ENCODE data around the gene PTPRN2. TPM values are rescaled to one million over a fixed set of nuclear protein-coding genes. Genes with fewer than 3 reads are reported as not detected.

PTPRN2 gene
- total and polyA plus RNA-seq, 4 experiments from 2014 or later = 1.7 to 2.6 (median 1.9) TPM

DNA sequence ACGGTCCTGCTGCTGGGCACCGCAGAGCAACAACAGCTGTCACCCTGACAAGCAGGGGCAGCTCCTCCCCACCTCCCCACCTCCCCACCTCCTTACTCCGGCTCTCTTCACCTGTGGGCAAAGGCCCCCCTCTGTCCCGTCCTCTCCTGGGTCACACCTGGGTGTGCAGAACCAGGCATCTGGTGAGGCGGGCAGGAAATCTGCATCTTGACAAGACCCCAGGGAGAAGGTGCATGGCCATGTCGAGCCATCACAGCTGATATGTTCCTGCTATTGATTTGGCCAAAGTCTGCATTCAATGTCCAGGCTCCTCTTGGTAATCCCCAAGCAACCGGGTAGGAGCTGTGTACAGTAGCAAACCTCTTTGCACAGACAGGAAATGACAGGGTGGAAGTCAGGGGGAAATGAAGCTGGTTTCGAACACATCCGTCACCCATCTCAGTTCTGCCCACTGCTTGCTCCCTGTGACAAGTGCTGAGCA is 696.7 kb downstream of the PTPRN2 start:
- peak overlapping the region in 5 of 8 donors; percentile 26 to 45 (median 39) for H3K4me3 Mint-ChIP-seq
- Histone ChIP-seq H3K27me3 (ENCODE audit: insufficient read depth, low read length) (no peaks in the 10 kb centered on the region), H3K36me3 (ENCODE audit: insufficient read depth, low read length) (no peaks in the 10 kb centered on the region), H3K4me3 (ENCODE audit: low read length in 2 of 2) (no peak overlapping the region), H3K27ac (ENCODE audit: low read depth, low read length) (no peak overlapping the region), H3K4me1 (ENCODE audit: insufficient read depth, low read length) (peaks cover 11% of the 10 kb centered on the region), H3K9me3 (ENCODE audit: control insufficient read depth in 1 of 2, low read length in 2 of 2) (no peaks in the 10 kb centered on the region)
- no peaks in the 10 kb centered on the region for H3K36me3 Mint-ChIP-seq
- H3K27me3 Mint-ChIP-seq = peaks cover 2 to 4% of the 10 kb centered on the region in 2 donors
- H3K9me3 Mint-ChIP-seq = peaks cover 0 to 5% (median 0%) of the 10 kb centered on the region in 8 donors
- peak in 1 of 5 donors; percentile 18 for DNase-seq
- peaks cover 6 to 15% (median 9%) of the 10 kb centered on the region in 4 donors for H3K4me1 Mint-ChIP-seq
- peak overlapping the region in 4 of 7 donors; percentile 29 to 74 (median 46) for H3K27ac Mint-ChIP-seq
- intact Hi-C loops (cut with micrococcal nuclease) = no loop called here
- ChIA-PET CTCF (ENCODE audit: partially characterized antibody) (no interaction called here), POLR2A (ENCODE audit: partially characterized antibody) (interaction anchor here (0.9 to 1.1 kb wide), 2 partner anchors 11 to 16 kb away, joined by 3 to 4 read pairs; no protein-coding TSS in a partner anchor)

DNA sequence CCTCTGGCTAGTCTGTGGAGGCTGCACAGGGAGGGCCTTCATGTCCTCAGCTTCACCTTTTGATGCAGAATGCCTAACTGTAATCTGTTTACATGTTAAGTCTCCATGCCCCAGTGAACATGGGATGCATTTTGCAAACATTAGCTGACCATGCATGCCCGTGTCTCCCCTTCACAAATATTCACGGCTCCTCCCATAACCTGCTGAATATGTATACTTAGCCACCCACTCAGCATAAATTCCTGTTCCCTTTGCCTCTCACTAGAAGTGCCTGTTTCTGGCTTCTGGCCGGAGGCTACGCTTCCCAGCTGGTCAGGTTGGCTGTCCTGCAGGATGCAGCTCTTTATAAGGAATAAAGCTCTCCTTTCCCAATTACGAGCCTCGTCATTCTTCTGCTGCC is 698.1 kb downstream of the PTPRN2 start:
- H3K27ac Mint-ChIP-seq = peak overlapping the region in 1 of 7 donors; percentile 68
- no peak overlapping the region for H3K4me3 Mint-ChIP-seq
- no peak overlapping the region for H3K27ac ChIP-seq (ENCODE audit: low read depth, low read length)
- no peaks in the 10 kb centered on the region for H3K27me3 ChIP-seq (ENCODE audit: insufficient read depth, low read length)
- H3K9me3 Mint-ChIP-seq = peaks cover 0 to 7% (median 0%) of the 10 kb centered on the region in 8 donors
- peaks cover 0 to 2% of the 10 kb centered on the region in 2 donors for H3K27me3 Mint-ChIP-seq
- peaks cover 11% of the 10 kb centered on the region for H3K4me1 ChIP-seq (ENCODE audit: insufficient read depth, low read length)
- intact Hi-C loops (cut with micrococcal nuclease) = no loop called here
- no peak overlapping the region for H3K4me3 ChIP-seq (ENCODE audit: low read length in 2 of 2)
- no peak for DNase-seq
- no peaks in the 10 kb centered on the region for H3K36me3 ChIP-seq (ENCODE audit: insufficient read depth, low read length)
- H3K9me3 ChIP-seq (ENCODE audit: control insufficient read depth in 1 of 2, low read length in 2 of 2) = no peaks in the 10 kb centered on the region
- ChIA-PET CTCF (ENCODE audit: partially characterized antibody) (interaction anchor here (0.7 to 1.1 kb wide), 2 partner anchors 10 to 15 kb away, joined by 3 read pairs; no protein-coding TSS in a partner anchor), POLR2A (ENCODE audit: partially characterized antibody) (no interaction called here)
- peaks cover 6 to 15% (median 9%) of the 10 kb centered on the region in 4 donors for H3K4me1 Mint-ChIP-seq
- H3K36me3 Mint-ChIP-seq = no peaks in the 10 kb centered on the region

- POLR2A ChIA-PET (ENCODE audit: partially characterized antibody) = no interaction called here
- Mint-ChIP-seq H3K4me1 (peaks cover 5 to 15% (median 9%) of the 10 kb centered on the region in 4 donors), H3K27me3 (peaks cover 0 to 2% of the 10 kb centered on the region in 2 donors), H3K27ac (no peak overlapping the region), H3K36me3 (no peaks in the 10 kb centered on the region), H3K4me3 (no peak overlapping the region), H3K9me3 (peaks cover 0 to 7% (median 0%) of the 10 kb centered on the region in 8 donors)
- DNase-seq = no peak
- intact Hi-C loops (cut with micrococcal nuclease) = no loop called here
- Histone ChIP-seq H3K36me3 (ENCODE audit: insufficient read depth, low read length) (no peaks in the 10 kb centered on the region), H3K4me3 (ENCODE audit: low read length in 2 of 2) (no peak overlapping the region), H3K27me3 (ENCODE audit: insufficient read depth, low read length) (no peaks in the 10 kb centered on the region), H3K27ac (ENCODE audit: low read depth, low read length) (no peak overlapping the region), H3K4me1 (ENCODE audit: insufficient read depth, low read length) (peaks cover 11% of the 10 kb centered on the region), H3K9me3 (ENCODE audit: control insufficient read depth in 1 of 2, low read length in 2 of 2) (no peaks in the 10 kb centered on the region)
- CTCF ChIA-PET (ENCODE audit: partially characterized antibody) = no interaction called here
These were observed 699.0 kb downstream of the PTPRN2 start for GRCh38 chr7:157888579-157888978.

DNA sequence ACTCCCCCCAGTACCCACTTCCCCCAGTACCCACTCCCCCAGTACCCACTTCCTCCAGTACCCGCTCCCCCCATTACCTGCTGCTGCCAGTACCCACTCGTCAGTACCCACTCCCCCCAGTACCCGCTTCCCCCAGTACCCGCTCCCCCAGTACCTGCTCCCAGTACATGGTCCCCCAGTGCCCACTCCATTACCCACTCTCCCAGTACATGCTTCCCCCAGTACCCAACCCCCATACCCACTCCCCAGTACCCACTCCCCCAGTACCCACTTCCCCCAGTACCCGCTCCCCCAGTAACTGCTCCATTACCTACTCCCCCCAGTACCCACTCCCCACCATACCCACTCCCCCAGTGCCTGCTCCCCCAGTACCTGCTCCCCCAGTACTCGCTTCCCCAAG is 700.2 kb downstream of the PTPRN2 start:
- H3K4me1 Mint-ChIP-seq = peaks cover 5 to 15% (median 9%) of the 10 kb centered on the region in 4 donors
- H3K36me3 Mint-ChIP-seq = no peaks in the 10 kb centered on the region
- CTCF ChIA-PET (ENCODE audit: partially characterized antibody) = no interaction called here

DNA sequence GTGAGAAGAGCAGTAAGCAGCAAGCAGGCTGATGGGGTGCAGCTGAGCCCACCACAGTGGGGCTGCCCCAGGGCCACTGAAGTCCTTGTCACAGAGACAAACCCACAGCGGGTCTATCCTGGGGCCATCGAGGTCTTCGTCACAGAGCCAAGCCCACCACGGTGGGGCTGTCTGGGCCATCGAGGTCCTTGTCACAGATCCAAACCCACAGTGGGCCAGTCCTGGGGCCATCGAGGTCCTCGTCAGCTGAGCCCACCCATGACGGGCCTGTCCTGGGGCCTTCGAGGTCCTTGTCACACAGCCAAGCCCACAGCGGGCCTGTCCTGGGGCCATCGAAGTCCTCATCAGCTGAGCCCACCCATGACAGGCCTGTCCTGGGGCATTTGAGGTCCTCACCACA is 700.9 kb downstream of the PTPRN2 start:
- Mint-ChIP-seq H3K27me3 (peaks cover 0 to 2% of the 10 kb centered on the region in 2 donors), H3K27ac (peak overlapping the region in 2 of 7 donors; percentile 62 to 73), H3K36me3 (no peaks in the 10 kb centered on the region), H3K4me1 (peaks cover 5 to 15% (median 9%) of the 10 kb centered on the region in 4 donors), H3K4me3 (no peak overlapping the region), H3K9me3 (peaks cover 0 to 4% (median 0%) of the 10 kb centered on the region in 8 donors)
- H3K27me3 ChIP-seq (ENCODE audit: insufficient read depth, low read length) = no peaks in the 10 kb centered on the region
- peaks cover 19% of the 10 kb centered on the region for H3K4me1 ChIP-seq (ENCODE audit: insufficient read depth, low read length)
- ChIA-PET CTCF (ENCODE audit: partially characterized antibody) (no interaction called here), POLR2A (ENCODE audit: partially characterized antibody) (no interaction called here)
- DNase-seq = no peak
- no peaks in the 10 kb centered on the region for H3K9me3 ChIP-seq (ENCODE audit: control insufficient read depth in 1 of 2, low read length in 2 of 2)
- intact Hi-C loops (cut with micrococcal nuclease) = no loop called here
- H3K27ac ChIP-seq (ENCODE audit: low read depth, low read length) = no peak overlapping the region
- H3K36me3 ChIP-seq (ENCODE audit: insufficient read depth, low read length) = no peaks in the 10 kb centered on the region
- H3K4me3 ChIP-seq (ENCODE audit: low read length in 2 of 2) = no peak overlapping the region

More for the DNA sequence above, 700.2 kb downstream of the PTPRN2 start:
- Mint-ChIP-seq H3K4me3 (no peak overlapping the region), H3K27ac (no peak overlapping the region), H3K9me3 (peaks cover 0 to 4% (median 0%) of the 10 kb centered on the region in 8 donors), H3K27me3 (peaks cover 0 to 2% of the 10 kb centered on the region in 2 donors)
- no peaks in the 10 kb centered on the region for H3K27me3 ChIP-seq (ENCODE audit: insufficient read depth, low read length)
- no peak overlapping the region for H3K27ac ChIP-seq (ENCODE audit: low read depth, low read length)
- no peak for DNase-seq
- H3K9me3 ChIP-seq (ENCODE audit: control insufficient read depth in 1 of 2, low read length in 2 of 2) = no peaks in the 10 kb centered on the region
- no peak overlapping the region for H3K4me3 ChIP-seq (ENCODE audit: low read length in 2 of 2)
- peaks cover 12% of the 10 kb centered on the region for H3K4me1 ChIP-seq (ENCODE audit: insufficient read depth, low read length)
- intact Hi-C loops (cut with micrococcal nuclease) = no loop called here
- no peaks in the 10 kb centered on the region for H3K36me3 ChIP-seq (ENCODE audit: insufficient read depth, low read length)
- POLR2A ChIA-PET (ENCODE audit: partially characterized antibody) = no interaction called here

GRCh38 chr7:157886266-157886665 is 701.4 kb downstream of the PTPRN2 start:
- Histone ChIP-seq H3K9me3 (ENCODE audit: control insufficient read depth in 1 of 2, low read length in 2 of 2) (no peaks in the 10 kb centered on the region), H3K4me3 (ENCODE audit: low read length in 2 of 2) (no peak overlapping the region), H3K27ac (ENCODE audit: low read depth, low read length) (no peak overlapping the region), H3K27me3 (ENCODE audit: insufficient read depth, low read length) (no peaks in the 10 kb centered on the region), H3K4me1 (ENCODE audit: insufficient read depth, low read length) (peaks cover 18% of the 10 kb centered on the region), H3K36me3 (ENCODE audit: insufficient read depth, low read length) (no peaks in the 10 kb centered on the region)
- intact Hi-C loops (cut with micrococcal nuclease) = no loop called here
- peaks cover 0 to 4% (median 0%) of the 10 kb centered on the region in 8 donors for H3K9me3 Mint-ChIP-seq
- no peak overlapping the region for H3K4me3 Mint-ChIP-seq
- H3K4me1 Mint-ChIP-seq = peaks cover 3 to 11% (median 8%) of the 10 kb centered on the region in 4 donors
- H3K27me3 Mint-ChIP-seq = peaks cover 0 to 2% of the 10 kb centered on the region in 2 donors
- peak in 1 of 5 donors; percentile 16 for DNase-seq
- CTCF ChIA-PET (ENCODE audit: partially characterized antibody) = no interaction called here
- POLR2A ChIA-PET (ENCODE audit: partially characterized antibody) = no interaction called here
- peak overlapping the region in 2 of 7 donors; percentile 62 to 73 for H3K27ac Mint-ChIP-seq
- H3K36me3 Mint-ChIP-seq = no peaks in the 10 kb centered on the region

GRCh38 chr7:157885140-157885539 is 702.5 kb downstream of the PTPRN2 start:
- peaks cover 16% of the 10 kb centered on the region for H3K4me1 ChIP-seq (ENCODE audit: insufficient read depth, low read length)
- Mint-ChIP-seq H3K4me3 (no peak overlapping the region), H3K9me3 (peaks cover 0 to 9% (median 4%) of the 10 kb centered on the region in 8 donors), H3K27ac (peak overlapping the region in 1 of 7 donors; percentile 47), H3K36me3 (no peaks in the 10 kb centered on the region), H3K4me1 (peaks cover 7 to 10% (median 8%) of the 10 kb centered on the region in 4 donors), H3K27me3 (peaks cover 0 to 2% of the 10 kb centered on the region in 2 donors)
- H3K36me3 ChIP-seq (ENCODE audit: insufficient read depth, low read length) = no peaks in the 10 kb centered on the region
- H3K27me3 ChIP-seq (ENCODE audit: insufficient read depth, low read length) = no peaks in the 10 kb centered on the region
- POLR2A ChIA-PET (ENCODE audit: partially characterized antibody) = no interaction called here
- no peak for DNase-seq
- H3K9me3 ChIP-seq (ENCODE audit: control insufficient read depth in 1 of 2, low read length in 2 of 2) = no peaks in the 10 kb centered on the region
- intact Hi-C loops (cut with micrococcal nuclease) = no loop called here
- CTCF ChIA-PET (ENCODE audit: partially characterized antibody) = no interaction called here
- no peak overlapping the region for H3K4me3 ChIP-seq (ENCODE audit: low read length in 2 of 2)
- no peak overlapping the region for H3K27ac ChIP-seq (ENCODE audit: low read depth, low read length)

All from CD4-positive, alpha-beta memory T cell (primary cell).